GM12873 (cell line): ENCODE measurements around the gene COL28A1.

Experiments used
- CTCF ChIP-seq: IDR thresholded peaks from 2 replicates; pipeline ENCODE4 v1.5.1; 2012; ENCODE audit warnings: low read depth, mild to moderate bottlenecking, moderate library complexity, low read length, control low read depth; ENCODE audit not compliant: insufficient read depth; ENCODE audit errors: missing control alignments

The COL28A1 gene

GRCh38 chr7:7576344-7576743 is 40.7 kb upstream of the COL28A1 start:
- TF ChIP-seq CTCF, result no peak

- TF ChIP-seq CTCF, result no peak
Measured at GRCh38 chr7:7573701-7574100, 38.0 kb upstream of the COL28A1 start.

- TF ChIP-seq CTCF, result no peak
Measured at GRCh38 chr7:7570584-7570983, 34.9 kb upstream of the COL28A1 start.

- TF ChIP-seq CTCF, result no peak
Measured at GRCh38 chr7:7569615-7570014, 33.9 kb upstream of the COL28A1 start.

GRCh38 chr7:7569081-7569527 is 33.4 kb upstream of the COL28A1 start:
- no peak for TF ChIP-seq CTCF

- TF ChIP-seq CTCF, result no peak
Measured at GRCh38 chr7:7568553-7568952, 32.9 kb upstream of the COL28A1 start.

- no peak for TF ChIP-seq CTCF
Measured at GRCh38 chr7:7567898-7568531, 32.3 kb upstream of the COL28A1 start.
